ENCODE results near the gene GBF1.

- peak; percentile 73; the same call in 1 of the 2 replicates for TF ChIP-seq JUN (CRISPR knock-in tag; IDR thresholded peaks at IDR 0.05)
- TF ChIP-seq TAF1 (CRISPR knock-in tag; IDR thresholded peaks at IDR 0.05): peak; percentile 54
- TF ChIP-seq DBP (CRISPR knock-in tag; IDR thresholded peaks at IDR 0.05; ENCODE audit: not compliant biosample characterization): no peak
- peak; percentile 84 for TF ChIP-seq MEF2D (CRISPR knock-in tag; IDR thresholded peaks at IDR 0.05)
- no peak for TF ChIP-seq EP300 (IDR thresholded peaks at IDR 0.05; ENCODE audit: low read depth in 2 of 2, low read length in 2 of 2)
- TF ChIP-seq EP300 (CRISPR knock-in tag; IDR thresholded peaks at IDR 0.05; ENCODE audit: borderline replicate concordance): no peak; the same call in 1 of the 2 replicates
- peak; percentile 82; the same call in 1 of the 3 replicates for TF ChIP-seq MXI1 (IDR thresholded peaks at IDR 0.05; ENCODE audit: borderline replicate concordance, low read depth, low read length)
Observed at GRCh38 chr10:102422545-102423129, 177.3 kb downstream of the GBF1 start.
